Right renal cortex interstitium (tissue), 3 donors: Measurements from ENCODE around the gene SNX1. TPM values are rescaled to one million over a fixed set of nuclear protein-coding genes. Genes with fewer than 3 reads are reported as not detected.
"Not testable (repeated sequence)": the region's sequence is repeated elsewhere in the genome, so short reads cannot be mapped to it uniquely, and the experiment has no call there.

Experiments used
- DNase-seq, 3 donors: peaks; one replicate each; pipeline ENCODE4 v3.0.0-alpha.2; 2013; ENCODE audit warnings: low read depth in 3 of 3, low spot score in 2 of 3
- polyA plus RNA-seq, 3 donors: library from polyadenylated mRNA; unstranded; fragments of 120-200 nt; gene quantifications; one replicate each; pipeline ENCODE4 v1.2.1, GENCODE V29; 2013; ENCODE audit not compliant: insufficient read length in 3 of 3

The SNX1 gene
- polyA plus RNA-seq, 3 donors, result 104 to 118 (median 109) TPM

DNA sequence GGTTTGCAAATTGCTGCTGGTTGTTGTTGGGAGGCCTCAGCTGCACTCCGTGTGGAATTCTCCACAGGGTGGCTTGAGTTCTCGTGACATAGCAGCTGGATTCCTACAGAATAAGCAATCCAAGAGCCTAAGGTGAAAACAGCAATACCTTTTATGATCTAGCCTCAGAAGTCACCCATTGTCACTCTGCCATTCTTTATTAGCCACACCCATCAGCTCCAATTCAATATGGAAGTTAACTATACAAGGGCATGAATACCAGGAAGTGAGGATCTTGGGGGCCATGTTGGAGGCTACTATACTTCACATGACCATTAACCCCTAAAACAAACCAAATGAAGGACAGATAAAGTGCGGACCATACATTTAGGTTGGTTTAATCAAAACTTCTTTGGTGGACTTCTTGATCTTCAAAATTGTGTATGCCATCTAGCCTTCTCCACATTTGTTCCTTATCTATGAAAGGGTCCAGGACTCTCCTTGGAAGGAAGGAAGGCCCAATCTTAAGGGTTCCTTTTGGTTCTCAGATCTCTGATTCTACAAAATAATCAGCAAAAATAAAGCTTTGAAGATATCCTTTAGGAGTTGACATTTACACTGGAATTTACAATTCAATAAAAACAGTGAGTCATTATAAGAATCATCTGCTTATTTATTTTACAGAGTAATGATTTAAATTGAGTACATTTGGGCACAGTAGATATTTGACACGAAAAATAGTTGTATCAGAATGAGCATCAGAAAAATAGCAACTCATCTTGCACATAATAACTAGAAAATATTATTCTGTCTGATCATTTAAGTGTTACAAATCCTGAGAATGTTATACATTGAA, 23.6 kb upstream of the SNX1 start:
- DNase-seq, result no peak

DNA sequence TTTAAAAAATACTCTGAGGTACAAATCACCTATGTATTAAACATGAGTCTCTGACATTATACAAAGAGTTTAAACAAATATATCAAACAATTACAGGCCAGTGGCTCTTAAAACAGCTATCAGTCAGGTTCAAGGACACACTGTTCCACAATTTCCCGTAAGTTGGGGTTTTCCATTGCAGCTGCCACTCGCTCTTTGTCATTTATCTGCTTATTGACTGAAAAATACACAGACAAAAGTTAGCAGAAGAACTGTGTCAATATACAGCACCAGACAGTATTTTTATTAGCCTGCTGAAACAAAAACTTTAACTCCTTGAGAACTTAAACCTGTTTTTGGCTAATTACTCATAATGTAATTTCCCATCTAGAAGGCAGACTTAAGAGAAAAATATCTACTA, 23.0 kb upstream of the SNX1 start:
- DNase-seq, result no peak

DNA sequence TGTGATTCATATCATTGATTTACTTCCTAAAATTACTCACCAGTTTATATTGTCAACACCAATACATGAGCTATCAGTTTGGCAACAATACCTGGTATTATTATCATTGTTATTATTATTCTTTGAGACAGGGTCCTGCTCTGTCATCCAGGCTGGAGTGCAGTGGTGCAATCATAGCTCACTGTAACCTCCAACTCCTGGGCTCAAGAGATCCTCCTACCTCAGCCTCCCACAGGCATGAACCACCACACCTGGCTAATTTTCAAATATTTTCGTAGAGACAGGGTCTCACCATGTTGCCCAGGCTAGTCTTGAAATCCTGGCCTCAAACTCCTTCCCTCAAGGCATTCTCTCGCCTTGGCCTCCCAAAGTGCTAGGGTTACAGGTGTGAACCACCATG, 22.3 kb upstream of the SNX1 start:
- not testable (repeated sequence) for DNase-seq

DNA sequence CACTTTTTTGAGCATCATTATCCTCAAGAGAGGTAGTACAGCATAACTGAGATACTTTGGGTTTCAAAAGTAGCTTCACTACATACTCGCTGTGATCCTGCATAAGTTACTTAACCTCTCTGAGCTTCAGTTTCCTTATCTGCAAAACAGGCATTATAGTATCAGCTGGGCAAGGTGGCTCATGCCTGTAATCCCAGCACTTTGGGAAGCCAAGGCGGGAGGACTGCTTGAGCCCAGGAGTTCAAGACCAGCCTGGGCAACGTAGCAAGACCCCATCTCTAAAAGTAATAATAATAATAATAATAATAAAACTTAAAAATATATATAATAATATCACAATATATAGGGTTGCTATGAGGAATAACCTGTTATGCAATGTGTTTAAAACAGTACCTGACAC, 13.0 kb upstream of the SNX1 start:
- DNase-seq, result no peak

DNA sequence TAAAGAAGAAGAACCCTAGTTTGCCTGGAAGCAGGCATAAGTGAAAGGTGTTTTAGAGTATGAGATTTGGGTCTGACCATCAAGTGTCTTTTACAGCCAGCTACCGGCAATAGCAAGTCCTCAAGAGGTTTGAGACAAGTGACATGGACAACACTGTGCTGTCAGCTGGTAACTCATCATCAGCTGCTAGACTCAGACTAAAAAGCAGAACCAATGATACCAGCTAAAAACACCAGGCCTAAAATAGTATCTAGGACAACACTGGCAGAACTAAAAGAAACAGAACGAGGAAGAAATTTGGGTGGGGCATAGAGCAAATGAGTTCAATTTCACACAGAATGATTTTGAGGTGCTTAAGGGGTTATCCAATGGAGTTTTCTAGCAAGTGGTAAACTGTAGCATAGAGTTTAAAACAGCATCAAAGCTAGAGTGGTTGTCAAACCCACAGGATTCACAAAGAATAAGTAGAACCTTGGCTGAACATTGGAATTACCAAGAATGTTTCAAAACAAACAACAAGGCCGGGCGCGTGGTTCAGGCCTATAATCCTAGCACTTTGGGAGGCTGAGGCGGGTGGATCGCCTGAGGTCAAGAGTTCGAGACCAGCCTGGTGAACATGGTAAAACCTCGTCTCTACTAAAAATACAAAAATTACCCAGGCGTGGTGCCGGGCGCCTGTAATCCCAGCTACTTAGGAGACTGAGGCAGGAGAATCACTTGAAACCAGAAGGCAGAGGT, 6.1 kb upstream of the SNX1 start:
- DNase-seq, result no peak

DNA sequence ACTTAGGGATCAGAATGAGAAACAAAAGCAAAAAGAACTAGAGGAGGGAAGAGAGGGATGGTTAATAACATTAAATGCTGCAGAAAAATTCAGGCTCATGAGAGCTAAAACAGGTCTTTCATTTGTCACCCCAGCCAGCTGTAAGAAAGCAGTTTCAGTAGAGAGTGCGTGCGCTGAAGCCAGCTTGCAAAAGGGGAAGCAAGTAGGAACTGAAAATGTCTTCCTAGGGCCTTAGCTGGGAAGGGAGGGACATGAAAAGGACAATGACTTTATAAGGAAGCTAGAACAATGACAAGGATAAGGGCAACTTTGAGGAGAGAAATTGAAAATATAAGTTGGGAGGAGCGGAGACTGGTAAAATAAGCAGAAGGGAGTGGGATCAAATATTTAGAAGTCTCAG, 5.3 kb upstream of the SNX1 start:
- DNase-seq, result no peak

DNA sequence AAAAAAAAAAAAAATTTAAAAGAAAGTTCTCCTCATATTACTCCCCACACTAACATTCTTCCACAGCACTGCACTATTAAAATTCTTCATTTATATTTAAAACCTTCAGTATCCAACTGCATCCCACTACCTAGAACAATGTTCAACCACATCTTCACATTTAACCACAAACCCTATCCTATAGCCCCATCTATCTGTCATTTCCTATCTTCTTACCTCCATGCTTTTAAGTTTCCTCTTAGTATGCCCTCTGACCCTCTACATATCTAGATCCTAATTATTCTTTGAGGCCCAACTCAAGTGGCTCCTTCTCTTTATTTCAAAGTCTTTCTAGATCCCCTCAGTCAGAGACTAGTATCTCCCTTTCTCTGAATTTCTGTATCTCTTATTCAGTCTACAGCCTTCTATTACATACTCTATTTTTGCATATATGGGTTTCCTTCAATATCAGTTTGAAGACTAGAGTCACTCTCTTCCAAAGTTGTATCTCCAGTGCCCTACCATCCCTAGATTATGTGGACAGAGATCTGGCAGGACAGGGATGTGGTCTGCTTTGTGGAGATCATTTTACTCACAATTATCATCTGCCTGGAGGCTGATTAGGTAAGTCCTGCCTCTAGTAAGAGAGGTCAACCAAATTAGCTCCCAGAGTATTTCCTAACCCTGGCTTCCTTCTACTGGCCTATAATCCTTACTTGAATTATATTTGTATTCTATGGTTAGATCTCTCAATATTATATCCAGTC, 3.5 kb upstream of the SNX1 start:
- no peak for DNase-seq

DNA sequence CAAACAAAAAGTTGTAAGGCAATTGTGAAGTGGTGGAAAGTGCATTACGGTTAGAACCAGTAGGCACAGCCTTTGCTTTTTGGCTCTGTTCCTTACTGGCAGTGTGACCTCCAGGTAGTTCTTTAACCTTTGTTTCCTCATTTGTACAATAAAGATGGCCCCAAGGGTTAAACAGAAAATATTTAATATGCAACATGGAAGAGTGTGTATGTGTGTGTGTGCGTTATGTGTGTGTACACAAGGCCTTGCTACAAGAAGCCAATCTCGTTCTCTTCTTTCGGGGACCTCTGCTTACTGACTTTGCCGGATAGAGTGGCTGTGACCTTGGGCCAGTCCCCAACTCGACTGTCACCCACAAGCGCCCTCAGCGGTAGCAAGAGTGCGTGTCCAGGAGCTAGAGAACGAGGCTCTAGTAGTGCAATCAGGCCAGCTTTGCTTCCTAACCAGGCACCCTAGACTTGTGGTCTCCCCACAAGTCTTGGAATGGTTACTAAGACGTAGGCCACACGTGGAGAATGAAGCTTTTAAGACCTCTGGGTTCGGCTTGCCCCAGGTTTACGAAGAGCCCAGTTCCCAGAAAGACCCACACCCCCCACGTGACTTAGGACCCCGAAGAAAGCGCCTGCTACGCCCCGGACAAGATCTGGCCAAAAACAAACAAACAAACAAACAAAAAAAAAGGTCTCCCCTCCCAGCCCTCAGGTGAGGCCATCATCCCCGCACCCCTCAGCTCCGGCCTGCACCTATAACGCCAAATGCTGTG, 2.7 kb upstream of the SNX1 start:
- peak in 2 of 3 donors; percentile 54 to 57 for DNase-seq

DNA sequence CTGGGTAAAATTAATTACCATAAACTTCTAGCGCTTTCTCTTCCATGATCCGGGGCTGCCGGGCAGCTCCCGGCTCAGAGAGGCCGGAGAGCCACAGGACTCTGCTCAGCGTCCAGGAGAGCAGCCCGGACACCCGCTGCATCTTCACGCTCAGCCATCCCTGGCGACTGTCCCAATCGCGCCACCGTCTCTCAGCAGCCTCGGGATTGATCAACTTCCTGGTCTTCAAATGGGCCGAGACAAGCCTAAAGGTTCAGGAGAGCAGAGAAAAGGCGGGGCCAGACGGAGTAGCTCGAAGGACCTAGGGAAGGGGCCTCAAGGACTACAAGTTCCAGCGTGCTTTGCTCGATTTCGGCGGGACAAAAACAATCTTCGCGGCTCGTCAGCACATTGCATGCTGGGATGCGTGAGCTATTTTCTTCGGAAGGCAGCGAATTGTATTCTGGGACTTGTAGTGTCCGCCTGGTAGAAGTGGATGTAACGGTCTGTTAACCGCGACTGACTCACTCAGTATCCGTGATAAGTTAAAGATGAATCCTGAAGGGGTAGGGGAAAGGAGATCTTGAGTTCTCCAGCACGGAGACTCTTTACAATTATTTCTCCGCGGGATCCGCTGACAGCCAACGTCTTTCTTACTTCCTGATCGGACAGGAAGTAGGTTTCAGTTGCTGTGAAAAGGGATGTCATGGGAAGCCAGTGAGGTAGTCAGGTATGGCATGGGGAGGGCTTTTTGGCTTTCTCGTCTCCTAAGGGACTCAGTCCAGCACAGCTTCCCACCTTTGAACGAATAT, 2.0 kb upstream of the SNX1 start, which contains the start of gene CIAO2A:
Gene CIAO2A, minus strand, starts transcription at position 212 of the 791 bp plus-strand sequence. Its CDS starts 70 bp downstream, at position 142.
- DNase-seq, result peak; percentile 94 to 99 (median 98)

DNA sequence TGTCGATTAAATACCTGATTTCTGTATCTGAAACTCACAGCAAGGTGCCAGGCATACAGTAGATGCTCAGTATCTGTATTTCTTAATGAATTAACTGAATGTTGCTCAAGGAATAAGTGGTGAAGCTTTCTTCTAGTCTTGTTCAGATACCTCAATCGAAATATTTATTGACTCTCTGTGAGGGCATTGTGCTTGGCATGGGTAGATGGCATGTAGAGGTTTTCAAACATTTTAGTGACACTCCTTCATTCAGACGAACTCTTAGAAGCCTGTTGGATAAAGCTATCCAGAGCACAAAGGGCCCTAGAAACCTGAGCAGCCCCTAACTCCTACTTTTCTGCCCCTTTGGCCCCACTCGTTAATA, 369 bp upstream of the SNX1 start:
- no peak for DNase-seq

DNA sequence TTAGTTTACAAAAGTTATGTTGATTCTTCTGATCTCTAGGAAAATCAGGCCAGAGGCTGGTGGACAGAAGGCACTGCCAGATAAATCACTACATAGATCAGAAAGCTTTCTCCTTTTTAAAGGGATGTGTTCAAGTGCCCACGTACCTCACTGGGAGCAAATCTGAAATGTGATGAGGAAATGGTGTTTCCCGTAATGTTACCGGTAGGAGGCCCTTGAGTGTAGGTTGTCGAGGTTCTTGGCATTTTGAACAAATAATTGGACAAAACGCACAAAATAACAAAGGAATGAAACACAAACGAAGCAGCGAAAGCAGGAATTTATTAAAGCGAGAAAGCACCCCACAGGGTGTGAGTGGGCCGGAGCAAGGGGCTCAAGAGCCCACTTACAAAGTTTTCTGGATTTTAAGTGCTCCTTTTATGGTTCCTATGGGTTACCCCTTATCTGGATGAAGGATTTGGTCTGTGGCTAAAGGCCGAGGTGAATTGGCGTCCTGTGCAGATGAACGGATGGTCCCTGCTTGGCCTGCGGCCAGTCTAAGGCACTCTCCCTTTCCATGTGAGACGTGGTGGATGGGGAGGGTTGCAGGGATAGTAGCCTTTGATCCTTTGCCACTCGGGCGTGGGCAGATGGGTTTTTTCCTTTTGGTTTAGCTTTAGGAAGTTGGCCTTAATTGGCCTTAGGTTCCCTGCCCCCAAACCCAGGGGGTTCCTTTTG, 1.0 kb downstream of the SNX1 start:
- DNase-seq, result no peak

DNA sequence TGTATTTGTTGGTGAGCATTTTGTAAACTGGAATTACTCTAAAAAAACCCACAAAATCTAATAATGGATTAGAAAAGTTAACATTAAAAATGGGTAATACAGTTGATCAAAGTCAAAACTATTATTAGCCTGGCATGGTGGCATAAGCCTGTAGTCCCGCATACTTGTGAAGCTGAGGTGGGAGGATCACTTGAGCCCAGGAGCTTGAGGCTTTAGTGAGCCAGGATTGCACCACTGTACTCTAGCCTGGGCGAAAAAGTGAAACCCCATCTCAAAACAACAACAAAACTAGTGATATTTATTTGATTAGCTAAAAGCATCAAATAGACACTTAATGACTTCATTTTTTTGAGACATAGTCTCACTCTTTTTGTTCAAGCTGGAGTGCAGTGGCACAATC, 3.6 kb downstream of the SNX1 start:
- no peak for DNase-seq

DNA sequence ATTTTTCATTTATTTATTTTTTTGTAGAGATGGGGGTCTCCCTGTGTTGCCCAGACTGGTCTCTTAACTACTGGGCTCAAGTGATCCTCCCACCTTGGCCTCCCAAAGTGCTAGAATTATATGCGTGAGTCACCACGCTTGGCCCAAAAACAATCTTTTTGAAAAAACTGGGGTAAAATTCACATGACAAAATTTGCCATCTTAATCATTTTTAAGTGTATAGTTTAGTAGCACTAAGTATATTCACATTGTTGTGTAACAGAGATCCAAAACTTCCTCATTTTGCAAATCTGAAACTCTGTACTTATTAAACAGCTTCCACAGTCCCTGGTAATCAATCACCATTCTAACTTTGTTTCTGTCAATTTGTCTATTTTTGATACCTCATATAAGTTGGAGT, 5.2 kb downstream of the SNX1 start:
- DNase-seq, result no peak

DNA sequence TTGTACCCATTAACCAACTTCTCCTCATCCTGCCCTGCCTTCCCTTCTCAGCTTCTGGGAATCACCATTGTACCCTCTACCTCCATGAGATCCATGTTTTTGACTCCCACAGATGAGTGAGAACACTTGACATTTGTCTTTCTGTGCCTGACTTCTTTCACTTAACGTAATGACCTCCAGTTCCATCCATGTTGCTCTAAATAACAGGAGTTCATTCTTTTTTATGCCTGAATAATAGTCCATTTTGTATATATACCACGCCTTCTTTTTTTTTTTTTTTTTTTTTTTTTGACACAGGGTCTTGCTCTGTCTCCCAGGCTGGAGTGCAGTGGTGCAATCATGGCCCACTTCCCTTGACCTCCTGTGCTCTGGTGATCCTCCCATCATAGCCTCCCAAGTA, 6.7 kb downstream of the SNX1 start:
- no peak for DNase-seq

DNA sequence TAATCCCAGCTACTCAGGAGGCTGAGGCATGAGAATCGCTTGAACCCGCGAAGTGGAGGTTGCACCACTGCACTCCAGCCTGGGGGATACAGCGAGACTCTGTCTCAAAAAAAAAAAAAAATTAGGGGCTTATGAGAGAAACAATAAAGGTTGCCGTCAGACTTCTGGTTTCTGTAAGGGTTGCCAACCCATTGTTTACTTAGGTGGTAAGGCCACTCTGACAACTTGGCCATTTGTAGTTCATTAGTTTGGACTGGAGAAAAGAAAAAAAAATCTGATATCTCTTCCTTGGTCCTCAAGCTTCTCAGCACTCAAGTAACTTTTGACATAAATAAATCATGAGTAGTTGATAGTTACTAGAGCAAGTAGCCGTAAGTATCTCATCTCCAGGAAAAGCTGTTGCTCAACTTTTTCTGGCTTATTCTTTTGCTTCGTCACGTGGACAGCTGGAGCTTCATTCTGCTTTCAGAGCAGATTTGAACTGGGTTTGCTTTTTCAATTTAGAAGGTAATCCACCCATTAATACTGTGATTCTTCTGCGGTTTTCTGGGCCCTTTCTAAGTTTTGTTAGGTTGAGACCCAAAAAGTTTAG, 9.4 kb downstream of the SNX1 start:
- DNase-seq, result no peak

DNA sequence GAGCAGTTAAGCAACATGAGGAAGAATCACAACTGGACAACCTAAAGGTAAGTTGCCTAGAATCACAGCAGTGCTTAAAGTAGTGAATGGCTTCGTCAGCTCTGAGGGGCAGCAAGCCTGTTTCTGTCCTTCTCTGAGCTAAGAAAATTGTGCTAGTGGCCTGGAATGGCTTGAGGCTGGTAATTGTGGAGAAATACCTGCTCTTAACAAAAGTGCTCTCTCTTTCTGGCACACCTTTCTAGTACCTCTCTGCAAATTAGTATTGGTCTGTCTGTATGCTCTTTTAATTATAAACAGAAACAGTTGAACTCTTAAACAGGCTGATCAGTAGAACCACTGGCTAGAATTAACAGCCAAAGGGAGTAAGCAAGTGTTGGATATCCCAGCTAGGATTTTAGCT, 11.6 kb downstream of the SNX1 start:
- no peak for DNase-seq

DNA sequence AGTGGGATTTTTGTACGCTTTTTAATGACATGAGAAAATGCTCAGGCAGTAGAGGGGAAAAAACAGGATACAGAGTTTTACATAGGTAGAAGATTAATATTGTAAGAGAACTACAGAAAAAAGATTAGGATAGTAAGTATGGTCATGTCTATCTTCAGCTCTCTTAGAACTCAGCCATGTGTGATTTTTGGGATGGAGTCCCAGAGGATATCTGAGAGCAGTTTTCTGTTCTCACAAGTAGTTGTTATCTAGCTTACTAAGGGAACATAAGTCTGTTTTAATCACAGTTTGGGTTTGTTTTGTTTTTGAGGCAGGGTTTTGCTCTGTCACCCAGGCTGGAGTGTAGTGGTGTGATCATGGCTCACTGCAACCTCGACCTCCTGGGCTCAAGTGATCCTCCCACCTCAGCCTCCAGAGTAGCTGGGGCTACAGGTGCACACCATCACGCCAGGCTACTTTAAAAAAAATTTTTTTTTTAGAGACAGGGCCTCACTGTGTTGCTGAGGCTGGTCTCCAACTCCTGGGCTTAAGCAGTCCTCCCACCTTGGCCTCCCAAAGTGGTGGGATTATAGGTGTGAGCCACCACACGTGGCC, 14.4 kb downstream of the SNX1 start:
- not testable (repeated sequence) for DNase-seq

DNA sequence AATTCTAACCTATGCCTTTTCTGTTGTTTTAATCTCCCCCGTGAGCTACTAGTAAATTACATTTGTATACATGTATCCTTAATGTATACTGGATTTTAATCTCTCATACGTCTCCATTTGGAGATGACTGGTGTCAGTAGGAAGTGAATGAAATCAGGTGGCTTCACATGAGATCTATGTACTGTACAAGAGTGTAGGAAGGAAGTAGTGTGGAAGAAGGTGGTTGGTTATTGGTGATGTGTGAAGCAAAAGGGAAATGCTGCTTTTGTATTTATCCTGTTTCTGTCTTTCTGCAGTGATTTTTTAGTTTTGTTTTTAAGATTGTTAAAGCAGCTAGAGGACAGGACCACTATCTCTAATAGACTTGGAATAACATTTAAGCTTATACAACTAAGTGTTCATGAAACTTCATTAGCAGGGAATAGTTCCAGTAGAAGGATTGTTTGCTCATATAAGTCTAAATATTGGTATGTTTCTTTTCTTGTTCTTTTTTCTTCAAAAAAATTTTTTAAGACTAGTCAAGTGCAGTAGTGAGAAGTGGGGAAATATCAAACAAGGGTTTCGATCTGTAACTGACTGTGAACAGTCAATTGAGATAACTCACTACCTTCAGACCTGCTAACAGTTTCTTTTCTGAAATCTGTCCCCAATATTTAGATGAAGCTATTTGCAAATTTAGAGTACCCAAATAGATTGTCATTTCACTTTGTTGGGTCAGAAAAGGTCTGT, 15.3 kb downstream of the SNX1 start:
- no peak for DNase-seq
